HL-60 (cell line): ENCODE measurements around the gene GALNT15.

Source experiments
- DNase-seq, 2 experiments: peaks; one replicate each; pipeline ENCODE4 v3.0.0-alpha.2; 2010 to 2020; ENCODE audit warnings: low read depth in 1 of 2, low spot score in 1 of 2
- H3K27ac ChIP-seq: fragments of 250-450 bp; sonication (Bioruptor Pico); replicated peaks from 2 replicates; pipeline ENCODE4 v1.5.1; 2020; ENCODE audit warnings: mild to moderate bottlenecking, moderate library complexity
- H3K27me3 ChIP-seq: fragments of 250-450 bp; sonication (Bioruptor Pico); 2 replicates; pipeline ENCODE4 v1.5.1; 2021; ENCODE audit warnings: mild to moderate bottlenecking, moderate library complexity; ENCODE audit not compliant: insufficient read depth, poor library complexity, severe bottlenecking
- H3K4me3 ChIP-seq: replicated peaks from 2 replicates; pipeline ENCODE4 v1.5.1; 2011; ENCODE audit warnings: mild to moderate bottlenecking, control low read depth, low read length; ENCODE audit not compliant: insufficient read depth
- GABPA ChIP-seq: IDR thresholded peaks from 2 replicates; pipeline ENCODE4 v1.6.1; 2012; ENCODE audit warnings: low read depth
- POLR2AphosphoS5 ChIP-seq: IDR thresholded peaks from 2 replicates; pipeline ENCODE4 v1.6.1; 2012; ENCODE audit warnings: low read depth
- SPI1 ChIP-seq: IDR thresholded peaks from 2 replicates; pipeline ENCODE4 v1.6.1; 2012; ENCODE audit warnings: low read depth, mild to moderate bottlenecking, borderline replicate concordance
- TF ChIP-seq, protein P1 (sequence below): IDR thresholded peaks from one replicate; pipeline ENCODE4 v1.5.1; 2011; ENCODE audit warnings: low read length, control low read depth, inconsistent platforms; ENCODE audit not compliant: insufficient read depth
- TF ChIP-seq, protein P2 (sequence below): IDR thresholded peaks from 2 replicates; pipeline ENCODE4 v1.6.1; 2012; ENCODE audit warnings: low read depth; ENCODE audit not compliant: insufficient replicate concordance

The GALNT15 gene

DNA sequence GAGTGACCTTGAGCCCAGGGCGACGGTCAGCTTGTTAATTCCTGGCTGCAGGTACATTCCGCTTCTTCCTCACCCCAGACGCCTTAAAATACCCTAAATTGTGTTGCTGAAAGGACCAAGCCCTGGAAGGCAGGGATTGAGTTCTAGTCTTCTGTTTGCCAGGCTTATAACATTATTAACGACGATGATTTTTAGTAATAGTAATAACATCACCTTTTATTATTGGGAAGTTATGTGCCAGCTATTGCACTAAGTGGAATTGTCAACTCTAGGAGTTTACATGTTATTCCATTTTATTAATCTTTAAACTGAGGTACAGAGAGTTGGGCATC is 90.9 kb downstream of the GALNT15 start:
- H3K4me3 ChIP-seq = peak overlapping the region; percentile 97
- no peaks in the 10 kb centered on the region for H3K27me3 ChIP-seq
- no peak for DNase-seq
- H3K27ac ChIP-seq = peak overlapping the region; percentile 91
- TF ChIP-seq POLR2AphosphoS5 (no peak; the same call in 1 of the 2 replicates), SPI1 (no peak), GABPA (no peak)
- TF ChIP-seq, protein P1, sequence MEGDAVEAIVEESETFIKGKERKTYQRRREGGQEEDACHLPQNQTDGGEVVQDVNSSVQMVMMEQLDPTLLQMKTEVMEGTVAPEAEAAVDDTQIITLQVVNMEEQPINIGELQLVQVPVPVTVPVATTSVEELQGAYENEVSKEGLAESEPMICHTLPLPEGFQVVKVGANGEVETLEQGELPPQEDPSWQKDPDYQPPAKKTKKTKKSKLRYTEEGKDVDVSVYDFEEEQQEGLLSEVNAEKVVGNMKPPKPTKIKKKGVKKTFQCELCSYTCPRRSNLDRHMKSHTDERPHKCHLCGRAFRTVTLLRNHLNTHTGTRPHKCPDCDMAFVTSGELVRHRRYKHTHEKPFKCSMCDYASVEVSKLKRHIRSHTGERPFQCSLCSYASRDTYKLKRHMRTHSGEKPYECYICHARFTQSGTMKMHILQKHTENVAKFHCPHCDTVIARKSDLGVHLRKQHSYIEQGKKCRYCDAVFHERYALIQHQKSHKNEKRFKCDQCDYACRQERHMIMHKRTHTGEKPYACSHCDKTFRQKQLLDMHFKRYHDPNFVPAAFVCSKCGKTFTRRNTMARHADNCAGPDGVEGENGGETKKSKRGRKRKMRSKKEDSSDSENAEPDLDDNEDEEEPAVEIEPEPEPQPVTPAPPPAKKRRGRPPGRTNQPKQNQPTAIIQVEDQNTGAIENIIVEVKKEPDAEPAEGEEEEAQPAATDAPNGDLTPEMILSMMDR = no peak
- TF ChIP-seq, protein P2, sequence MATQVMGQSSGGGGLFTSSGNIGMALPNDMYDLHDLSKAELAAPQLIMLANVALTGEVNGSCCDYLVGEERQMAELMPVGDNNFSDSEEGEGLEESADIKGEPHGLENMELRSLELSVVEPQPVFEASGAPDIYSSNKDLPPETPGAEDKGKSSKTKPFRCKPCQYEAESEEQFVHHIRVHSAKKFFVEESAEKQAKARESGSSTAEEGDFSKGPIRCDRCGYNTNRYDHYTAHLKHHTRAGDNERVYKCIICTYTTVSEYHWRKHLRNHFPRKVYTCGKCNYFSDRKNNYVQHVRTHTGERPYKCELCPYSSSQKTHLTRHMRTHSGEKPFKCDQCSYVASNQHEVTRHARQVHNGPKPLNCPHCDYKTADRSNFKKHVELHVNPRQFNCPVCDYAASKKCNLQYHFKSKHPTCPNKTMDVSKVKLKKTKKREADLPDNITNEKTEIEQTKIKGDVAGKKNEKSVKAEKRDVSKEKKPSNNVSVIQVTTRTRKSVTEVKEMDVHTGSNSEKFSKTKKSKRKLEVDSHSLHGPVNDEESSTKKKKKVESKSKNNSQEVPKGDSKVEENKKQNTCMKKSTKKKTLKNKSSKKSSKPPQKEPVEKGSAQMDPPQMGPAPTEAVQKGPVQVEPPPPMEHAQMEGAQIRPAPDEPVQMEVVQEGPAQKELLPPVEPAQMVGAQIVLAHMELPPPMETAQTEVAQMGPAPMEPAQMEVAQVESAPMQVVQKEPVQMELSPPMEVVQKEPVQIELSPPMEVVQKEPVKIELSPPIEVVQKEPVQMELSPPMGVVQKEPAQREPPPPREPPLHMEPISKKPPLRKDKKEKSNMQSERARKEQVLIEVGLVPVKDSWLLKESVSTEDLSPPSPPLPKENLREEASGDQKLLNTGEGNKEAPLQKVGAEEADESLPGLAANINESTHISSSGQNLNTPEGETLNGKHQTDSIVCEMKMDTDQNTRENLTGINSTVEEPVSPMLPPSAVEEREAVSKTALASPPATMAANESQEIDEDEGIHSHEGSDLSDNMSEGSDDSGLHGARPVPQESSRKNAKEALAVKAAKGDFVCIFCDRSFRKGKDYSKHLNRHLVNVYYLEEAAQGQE = no peak

DNA sequence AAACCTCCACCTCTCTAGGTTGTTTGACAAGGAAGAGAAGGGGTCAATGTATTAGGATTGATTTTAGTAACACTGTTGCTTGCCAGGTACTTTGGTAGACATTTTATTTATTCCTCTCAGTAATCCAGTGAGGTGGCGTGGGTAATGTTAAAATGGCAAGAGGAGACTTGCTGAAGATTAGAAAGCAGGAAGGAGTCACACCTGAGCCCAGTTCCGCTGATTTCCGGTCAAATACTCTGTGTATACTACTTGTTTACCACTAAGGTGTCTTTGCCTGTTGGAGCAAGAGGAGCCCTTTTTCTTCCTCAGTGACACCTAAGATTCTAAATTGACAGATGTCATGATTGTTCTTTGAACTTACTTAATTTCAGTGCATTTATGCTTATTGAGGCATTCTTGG is 92.2 kb downstream of the GALNT15 start:
- TF ChIP-seq POLR2AphosphoS5 (no peak), GABPA (no peak), SPI1 (no peak)
- TF ChIP-seq, protein P1 = no peak
- TF ChIP-seq, protein P2 = no peak
- peak overlapping the region; percentile 17; the same call in 1 of the 2 replicates for H3K27ac ChIP-seq
- DNase-seq = no peak
- H3K4me3 ChIP-seq = no peak overlapping the region
- H3K27me3 ChIP-seq = no peaks in the 10 kb centered on the region

DNA sequence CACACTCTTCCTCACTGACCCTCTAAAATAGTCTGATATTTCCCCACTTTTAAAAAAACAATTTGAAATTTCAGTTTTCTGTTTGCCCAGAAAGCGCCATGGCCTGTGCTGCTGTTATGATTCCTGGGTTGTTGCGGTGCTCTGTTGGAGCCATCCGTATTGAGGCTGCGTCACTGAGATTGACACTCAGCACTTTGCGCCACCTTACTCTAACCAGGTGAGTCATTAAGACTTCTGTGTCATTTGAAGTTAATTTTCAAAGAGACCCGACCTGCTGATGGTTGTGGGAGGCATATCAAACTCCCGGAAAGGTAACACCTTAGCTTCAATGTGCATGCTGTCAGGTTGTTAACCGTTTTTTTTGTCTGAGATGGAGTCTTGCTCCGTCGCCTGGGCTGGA is 96.4 kb downstream of the GALNT15 start:
- DNase-seq = no peak
- H3K27ac ChIP-seq = no peak overlapping the region
- H3K27me3 ChIP-seq = no peaks in the 10 kb centered on the region
- no peak overlapping the region for H3K4me3 ChIP-seq
- TF ChIP-seq GABPA (no peak), SPI1 (no peak), POLR2AphosphoS5 (no peak)
- TF ChIP-seq, protein P2 = no peak
- TF ChIP-seq, protein P1 = no peak
